HepG2 (cell line): ENCODE measurements around the gene HRC. TPM values are rescaled to one million over a fixed set of nuclear protein-coding genes. Genes with fewer than 3 reads are reported as not detected.

Experiments used
- ATAC-seq: fragments of 200-7000 bp; cut with Tn5 transposase; 3 replicates; pipeline ENCODE4 v1.9.1; 2020; ENCODE audit warnings: mild to moderate bottlenecking, moderate library complexity
- Bru-seq: library from RNA; stranded (reverse); fragments of 400-500 nt; gene quantifications from one replicate; lab custom pipeline; 2021; lab: Mats Ljungman, UMichigan
- BruChase-seq, 2 experiments: library from RNA; stranded (reverse); fragments of 400-500 nt; gene quantifications; one replicate each; lab custom pipeline; 2021; lab: Mats Ljungman, UMichigan
- BruUV-seq: library from RNA; stranded (reverse); fragments of 400-500 nt; replicated peaks from 2 replicates; lab custom pipeline; 2021; lab: Mats Ljungman, UMichigan
- CTCF ChIA-PET: fragments of 300-600 bp; formaldehyde crosslinking; extraction: SDS; loops from one replicate; lab custom pipeline; 2021; ENCODE audit warnings: low total read pairs, inconsistent platforms, low intra/inter-chr PET ratio; lab: Yijun Ruan, JAX
- POLR2A ChIA-PET: fragments of 350-600 bp; sonication (Branson Sonifier 250); formaldehyde crosslinking; loops from one replicate; lab custom pipeline; 2020; ENCODE audit warnings: antibody characterized with exemption, inconsistent platforms; lab: Yijun Ruan, JAX
- DNase-seq: peaks from one replicate; pipeline ENCODE4 v3.0.0-alpha.2; 2015; ENCODE audit warnings: low spot score
- FAIRE-seq: peaks from 3 replicates; lab custom pipeline; 2011; peaks lifted over from hg19 to GRCh38; lab: Jason Lieb, UNC
- H2AFZ ChIP-seq: one replicate; pipeline ENCODE4 v1.6.1; 2011; ENCODE audit warnings: low read length, inconsistent platforms
- H3K27ac ChIP-seq: fragments of 300-600 bp; 3 replicates; pipeline ENCODE4 v1.8.0; 2011; ENCODE audit warnings: mixed run types, mild to moderate bottlenecking, mixed read lengths, low read length, inconsistent platforms; ENCODE audit not compliant: insufficient read depth; ENCODE audit errors: extremely low read length
- H3K27me3 ChIP-seq, 2 experiments: fragments of 200-600 bp in 1 of 2; 2 replicates in 1 of 2; 3 replicates in 1 of 2; pipeline versions ENCODE4 v1.6.0 to v1.8.0; 2011; ENCODE audit warnings: low read length in 2 of 2, mild to moderate bottlenecking in 2 of 2, moderate library complexity in 2 of 2, inconsistent platforms in 1 of 2; ENCODE audit not compliant: insufficient read depth in 2 of 2, control insufficient read depth in 1 of 2
- H3K36me3 ChIP-seq, 2 experiments: fragments of 200-600 bp in 1 of 2; replicated peaks in 1 of 2; 2 replicates in 1 of 2; 3 replicates in 1 of 2; pipeline versions ENCODE4 v1.5.1 to v1.8.0; 2011; ENCODE audit warnings: low read length in 2 of 2, inconsistent platforms in 1 of 2; ENCODE audit not compliant: insufficient read depth in 2 of 2, control insufficient read depth in 1 of 2
- H3K4me1 ChIP-seq: 2 replicates; pipeline ENCODE4 v1.5.1; 2012; ENCODE audit warnings: low read length, inconsistent platforms; ENCODE audit not compliant: insufficient read depth
- H3K4me2 ChIP-seq: 2 replicates; pipeline ENCODE4 v1.6.0; 2011; ENCODE audit warnings: low read depth, low read length, inconsistent platforms
- H3K4me3 ChIP-seq, 3 experiments: fragments of 200-600 bp in 1 of 3; sonication (generic), shearing (Covaris generic) in 1 of 3; replicated peaks in 1 of 3; 2 replicates each; pipeline ENCODE4 v1.5.1; 2011 to 2016; ENCODE audit warnings: low read length in 3 of 3, inconsistent platforms in 2 of 3, low read depth in 2 of 3, mild to moderate bottlenecking in 2 of 3, control low read depth in 1 of 3, mixed read lengths in 1 of 3; ENCODE audit not compliant: insufficient read depth in 1 of 3
- H3K79me2 ChIP-seq: one replicate; pipeline ENCODE4 v1.6.1; 2011; ENCODE audit warnings: low read length, inconsistent platforms; ENCODE audit not compliant: insufficient read depth
- H3K9ac ChIP-seq: 2 replicates; pipeline ENCODE4 v1.6.0; 2011; ENCODE audit warnings: mild to moderate bottlenecking, low read depth, low read length, inconsistent platforms; ENCODE audit not compliant: insufficient read depth
- H3K9me3 ChIP-seq: 2 replicates; pipeline ENCODE4 v1.5.1; 2012; ENCODE audit warnings: mild to moderate bottlenecking, low read length
- H4K20me1 ChIP-seq: 2 replicates; pipeline ENCODE4 v1.6.0; 2011; ENCODE audit warnings: inconsistent platforms, mild to moderate bottlenecking, low read length, moderate library complexity; ENCODE audit not compliant: insufficient read depth
- GATAD2A ChIP-seq: IDR thresholded peaks from 2 replicates; pipeline ENCODE4 v1.6.1; 2016
- HDAC2 ChIP-seq: sonication (generic); formaldehyde crosslinking; IDR thresholded peaks from 2 replicates; pipeline ENCODE4 v1.4.0; 2020; ENCODE audit warnings: missing genetic modification reagents
- PHF20 ChIP-seq: sonication (generic); formaldehyde crosslinking; IDR thresholded peaks from 2 replicates; pipeline ENCODE4 v1.5.0; 2020; ENCODE audit warnings: mild to moderate bottlenecking, missing genetic modification reagents
- SAP130 ChIP-seq: IDR thresholded peaks from 2 replicates; pipeline ENCODE4 v1.6.1; 2016; ENCODE audit warnings: low read depth
- ZNF703 ChIP-seq: sonication (generic); formaldehyde crosslinking; IDR thresholded peaks from 2 replicates; pipeline ENCODE4 v1.5.1; 2020; ENCODE audit warnings: missing genetic modification reagents, mild to moderate bottlenecking, moderate library complexity, borderline replicate concordance
- WGBS: methylation state at CpG from one replicate; pipeline ENCODE4 v1.1.6; 2017; ENCODE audit warnings: low lambda C conversion rate; 5-methylcytosine and 5-hydroxymethylcytosine counted together
- in situ Hi-C: cut with HindIII; loops from 2 replicates; pipeline ENCODE4 v1.10.0; 2017; ENCODE audit warnings: low pct_unique_long_range_greater_than_20kb; ENCODE audit not compliant: extremely low pct_ligation_motif_present
- intact Hi-C: fragments of 100-400 bp; cut with micrococcal nuclease; formaldehyde crosslinking; loops from one replicate; pipeline ENCODE4 v1.10.0; 2022; ENCODE audit not compliant: unreplicated experiment
- long read RNA-seq, 2 experiments: library from RNA in 1 of 2; library from polyadenylated mRNA in 1 of 2; stranded (forward) in 1 of 2; unstranded in 1 of 2; transcript quantifications; one replicate each; pipeline ENCODE4 v2.0.0, GENCODE V29; 2019 to 2022
- polyA minus RNA-seq, 3 experiments: library from RNA; depleted of rRNA, polyadenylated mRNA; stranded (reverse); fragments of >200 nt; gene quantifications; 2 replicates each; pipeline ENCODE4 v1.2.3, GENCODE V29; 2011; ENCODE audit warnings: low replicate concordance in 1 of 3
- polyA plus RNA-seq, 8 experiments: library from polyadenylated mRNA; depleted of rRNA in 3 of 8; stranded (reverse) in 7 of 8; unstranded in 1 of 8; fragments of >200 nt; fragmentation: Illumina TruSeq in 4 of 8; extraction: Trizol in 4 of 8; gene quantifications; 2 replicates each; pipeline versions ENCODE4 v1.2.1 to v1.2.3, GENCODE V29; 2011 to 2016; ENCODE audit warnings: low read depth in 4 of 8, missing spikeins in 1 of 8, mixed read lengths in 1 of 8; ENCODE audit not compliant: insufficient read depth in 1 of 8
- total RNA-seq, 5 experiments: library from RNA; depleted of rRNA; stranded (reverse); fragments of >200 nt; fragmentation: Illumina TruSeq; extraction: Trizol; gene quantifications; 2 replicates each; pipeline ENCODE4 v1.2.3, GENCODE V29; 2016; ENCODE audit warnings: low read depth in 1 of 5
- TF ChIP-seq, protein P1 (sequence below): sonication (generic); formaldehyde crosslinking; IDR thresholded peaks from 2 replicates; pipeline ENCODE4 v1.9.0; 2022; ENCODE audit warnings: low read depth, missing genetic modification reagents
- TF ChIP-seq, protein P2 (sequence below): fragments of 450-650 bp; IDR thresholded peaks from 2 replicates; pipeline ENCODE4 v1.6.1; 2017
- TF ChIP-seq, protein P3 (sequence below): sonication (generic); formaldehyde crosslinking; IDR thresholded peaks from 2 replicates; pipeline ENCODE4 v1.4.0; 2020; ENCODE audit warnings: missing genetic modification reagents, mild to moderate bottlenecking, borderline replicate concordance

Gene HRC, protein sequence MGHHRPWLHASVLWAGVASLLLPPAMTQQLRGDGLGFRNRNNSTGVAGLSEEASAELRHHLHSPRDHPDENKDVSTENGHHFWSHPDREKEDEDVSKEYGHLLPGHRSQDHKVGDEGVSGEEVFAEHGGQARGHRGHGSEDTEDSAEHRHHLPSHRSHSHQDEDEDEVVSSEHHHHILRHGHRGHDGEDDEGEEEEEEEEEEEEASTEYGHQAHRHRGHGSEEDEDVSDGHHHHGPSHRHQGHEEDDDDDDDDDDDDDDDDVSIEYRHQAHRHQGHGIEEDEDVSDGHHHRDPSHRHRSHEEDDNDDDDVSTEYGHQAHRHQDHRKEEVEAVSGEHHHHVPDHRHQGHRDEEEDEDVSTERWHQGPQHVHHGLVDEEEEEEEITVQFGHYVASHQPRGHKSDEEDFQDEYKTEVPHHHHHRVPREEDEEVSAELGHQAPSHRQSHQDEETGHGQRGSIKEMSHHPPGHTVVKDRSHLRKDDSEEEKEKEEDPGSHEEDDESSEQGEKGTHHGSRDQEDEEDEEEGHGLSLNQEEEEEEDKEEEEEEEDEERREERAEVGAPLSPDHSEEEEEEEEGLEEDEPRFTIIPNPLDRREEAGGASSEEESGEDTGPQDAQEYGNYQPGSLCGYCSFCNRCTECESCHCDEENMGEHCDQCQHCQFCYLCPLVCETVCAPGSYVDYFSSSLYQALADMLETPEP
- 1.5 and 3.6 TPM in 2 replicates for total RNA-seq (2016; rRNA removed; fragmentation: Illumina TruSeq; extraction: Trizol)
- total RNA-seq (2016; cell fraction: cytosol; rRNA removed; fragmentation: Illumina TruSeq; extraction: Trizol; ENCODE audit: low read depth) = 0.18 and 0.20 TPM in 2 replicates
- 1.0 and 4.4 TPM in 2 replicates for total RNA-seq (2016; cell fraction: insoluble cytoplasmic fraction; rRNA removed; fragmentation: Illumina TruSeq; extraction: Trizol)
- total RNA-seq (2016; cell fraction: membrane; rRNA removed; fragmentation: Illumina TruSeq; extraction: Trizol) = 0.24 and 0.46 TPM in 2 replicates
- total RNA-seq (2016; cell fraction: nucleus; rRNA removed; fragmentation: Illumina TruSeq; extraction: Trizol) = 2.5 and 3.4 TPM in 2 replicates
- 15.4 and 26.4 TPM in 2 replicates for polyA plus RNA-seq (2011; rRNA removed)
- polyA plus RNA-seq (2011; cell fraction: cytosol; rRNA removed) = 13.5 and 21.9 TPM in 2 replicates
- 13.0 and 19.9 TPM in 2 replicates for polyA plus RNA-seq (2011; cell fraction: nucleus; rRNA removed)
- polyA plus RNA-seq (2012) = 17.7 and 25.6 TPM in 2 replicates
- 0.20 and 0.45 TPM in 2 replicates for polyA plus RNA-seq (2016; cell fraction: cytosol; fragmentation: Illumina TruSeq; extraction: Trizol; ENCODE audit: low read depth)
- 1.3 and 2.6 TPM in 2 replicates for polyA plus RNA-seq (2016; cell fraction: insoluble cytoplasmic fraction; fragmentation: Illumina TruSeq; extraction: Trizol; ENCODE audit: low read depth)
- 0.15 and 0.74 TPM in 2 replicates for polyA plus RNA-seq (2016; cell fraction: membrane; fragmentation: Illumina TruSeq; extraction: Trizol; ENCODE audit: low read depth)
- 7.3 and 9.2 TPM in 2 replicates for polyA plus RNA-seq (2016; cell fraction: nucleus; fragmentation: Illumina TruSeq; extraction: Trizol; ENCODE audit: insufficient read depth, low read depth)
- polyA minus RNA-seq (2011; rRNA and poly(A)+ RNA removed; ENCODE audit: low replicate concordance) = 0.28 and 5.1 TPM in 2 replicates
- polyA minus RNA-seq (2011; cell fraction: cytosol; rRNA and poly(A)+ RNA removed) = 3.9 and 8.6 TPM in 2 replicates
- polyA minus RNA-seq (2011; cell fraction: nucleus; rRNA and poly(A)+ RNA removed) = 2.2 and 4.6 TPM in 2 replicates
- percentile 51 among the genes with signal in this experiment for Bru-seq, nascent RNA
- percentile 69 among the genes with signal in this experiment for BruChase-seq, experiment 1, labeled RNA remaining after a 6-hour chase
- percentile 52 among the genes with signal in this experiment for BruChase-seq, experiment 2, labeled RNA remaining after a 2-hour chase
- long read RNA-seq, experiment 1, partial matches to known transcripts = 0 of 1 reads
- long read RNA-seq, experiment 1, other reads (novel, unspliced or antisense) = 1 of 1 reads
- long read RNA-seq, experiment 2, transcript HRC-201 (6 exons, 2,385 nt) = major isoform, 7 of 21 reads
- long read RNA-seq, experiment 2, partial matches to known transcripts = 0 of 21 reads
- long read RNA-seq, experiment 2, other reads (novel, unspliced or antisense) = 14 of 21 reads

DNA sequence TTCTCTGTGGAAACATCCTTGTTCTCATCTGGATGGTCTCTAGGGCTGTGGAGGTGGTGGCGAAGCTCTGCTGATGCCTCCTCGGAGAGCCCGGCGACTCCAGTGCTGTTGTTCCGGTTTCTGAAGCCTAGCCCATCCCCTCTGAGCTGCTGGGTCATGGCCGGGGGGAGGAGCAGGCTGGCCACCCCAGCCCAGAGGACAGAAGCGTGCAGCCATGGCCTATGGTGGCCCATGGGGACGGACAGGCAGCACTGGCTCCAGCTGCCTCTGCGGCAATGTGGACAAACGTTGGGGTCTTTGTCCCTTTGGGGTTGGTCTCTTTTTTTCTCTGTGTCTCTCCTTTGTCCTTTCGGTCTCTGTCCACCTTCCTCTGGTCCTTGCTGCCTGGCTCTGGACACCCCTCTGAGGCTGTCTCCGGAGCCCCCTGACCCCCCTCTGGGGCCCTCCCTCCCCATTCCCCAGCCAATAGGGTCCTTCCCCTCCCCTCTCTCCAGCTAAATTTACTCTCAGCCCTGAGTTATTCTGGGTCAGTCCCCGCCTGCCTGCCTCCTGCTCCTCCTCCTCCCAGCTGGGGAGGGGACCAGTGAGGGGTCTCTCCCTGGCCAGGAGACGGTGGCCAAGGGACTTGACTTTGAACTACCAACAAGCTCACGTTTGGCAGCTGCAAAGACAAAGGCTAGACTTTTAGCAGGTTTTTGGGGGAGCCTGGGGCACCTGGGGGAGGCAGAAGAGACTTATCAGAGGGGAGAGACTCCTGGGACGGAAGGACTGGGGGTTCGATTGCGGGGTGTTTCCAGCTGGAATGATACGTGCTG lies at the start of gene HRC:
Gene HRC (minus strand): TSS at position 392 of the 815 bp plus-strand sequence. CDS start 159 bp downstream, at position 233.
- H3K9ac ChIP-seq = peak within 1 kb of the TSS; percentile 47; the same call in 1 of the 2 replicates
- peak; percentile 53 for ATAC-seq
- BruUV-seq = TSS peak; percentile 77
- 8% methylated on average over 14 of the region's 19 CpGs for WGBS
- CTCF ChIA-PET = no interaction called here
- POLR2A ChIA-PET = interaction anchor here (0.7 to 1.8 kb wide), 6 partner anchors 10 to 162 kb away, joined by 3 to 9 read pairs (median 4); partner anchors contain the start of genes LIN7B and RUVBL2
- H3K79me2 ChIP-seq = no peaks in the 10 kb centered on the region
- peak within 1 kb of the TSS; percentile 44 for H3K27ac ChIP-seq
- H4K20me1 ChIP-seq = no peaks in the 10 kb centered on the region
- peak within 1 kb of the TSS; percentile 59 for H3K4me2 ChIP-seq
- intact Hi-C loops = loop anchor here (10.0 kb wide), 1 partner anchor 50 kb away; no protein-coding TSS in a partner anchor
- DNase-seq = peak; percentile 47
- no peaks in the 10 kb centered on the region for H3K9me3 ChIP-seq
- H3K4me3 ChIP-seq = peak within 1 kb of the TSS; percentile 16 to 64 (median 36); a peak in 5 of 6 replicates
- no peak for FAIRE-seq
- no peak within 1 kb of the TSS for H2AFZ ChIP-seq
- in situ Hi-C loops = loop anchor here (5.0 kb wide), 1 partner anchor 42 kb away; no protein-coding TSS in a partner anchor
- H3K36me3 ChIP-seq = no peaks in the 10 kb centered on the region
- H3K4me1 ChIP-seq = peaks cover 60% of the 10 kb centered on the region
- H3K27me3 ChIP-seq = no peaks in the 10 kb centered on the region; a peak in 2 of 5 replicates
- TF ChIP-seq, protein P1, sequence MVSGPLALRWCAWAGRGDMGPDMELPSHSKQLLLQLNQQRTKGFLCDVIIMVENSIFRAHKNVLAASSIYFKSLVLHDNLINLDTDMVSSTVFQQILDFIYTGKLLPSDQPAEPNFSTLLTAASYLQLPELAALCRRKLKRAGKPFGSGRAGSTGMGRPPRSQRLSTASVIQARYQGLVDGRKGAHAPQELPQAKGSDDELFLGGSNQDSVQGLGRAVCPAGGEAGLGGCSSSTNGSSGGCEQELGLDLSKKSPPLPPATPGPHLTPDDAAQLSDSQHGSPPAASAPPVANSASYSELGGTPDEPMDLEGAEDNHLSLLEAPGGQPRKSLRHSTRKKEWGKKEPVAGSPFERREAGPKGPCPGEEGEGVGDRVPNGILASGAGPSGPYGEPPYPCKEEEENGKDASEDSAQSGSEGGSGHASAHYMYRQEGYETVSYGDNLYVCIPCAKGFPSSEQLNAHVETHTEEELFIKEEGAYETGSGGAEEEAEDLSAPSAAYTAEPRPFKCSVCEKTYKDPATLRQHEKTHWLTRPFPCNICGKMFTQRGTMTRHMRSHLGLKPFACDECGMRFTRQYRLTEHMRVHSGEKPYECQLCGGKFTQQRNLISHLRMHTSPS (CRISPR knock-in tag) = no peak
- TF ChIP-seq SAP130 (peak; percentile 80), ZNF703 (CRISPR knock-in tag) (no peak), PHF20 (CRISPR knock-in tag) (peak; percentile 62), HDAC2 (CRISPR knock-in tag) (no peak), GATAD2A (CRISPR knock-in tag) (peak; percentile 33; the same call in 1 of the 2 replicates)
- TF ChIP-seq, protein P2, sequence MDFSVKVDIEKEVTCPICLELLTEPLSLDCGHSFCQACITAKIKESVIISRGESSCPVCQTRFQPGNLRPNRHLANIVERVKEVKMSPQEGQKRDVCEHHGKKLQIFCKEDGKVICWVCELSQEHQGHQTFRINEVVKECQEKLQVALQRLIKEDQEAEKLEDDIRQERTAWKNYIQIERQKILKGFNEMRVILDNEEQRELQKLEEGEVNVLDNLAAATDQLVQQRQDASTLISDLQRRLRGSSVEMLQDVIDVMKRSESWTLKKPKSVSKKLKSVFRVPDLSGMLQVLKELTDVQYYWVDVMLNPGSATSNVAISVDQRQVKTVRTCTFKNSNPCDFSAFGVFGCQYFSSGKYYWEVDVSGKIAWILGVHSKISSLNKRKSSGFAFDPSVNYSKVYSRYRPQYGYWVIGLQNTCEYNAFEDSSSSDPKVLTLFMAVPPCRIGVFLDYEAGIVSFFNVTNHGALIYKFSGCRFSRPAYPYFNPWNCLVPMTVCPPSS = no peak
- TF ChIP-seq, protein P3, sequence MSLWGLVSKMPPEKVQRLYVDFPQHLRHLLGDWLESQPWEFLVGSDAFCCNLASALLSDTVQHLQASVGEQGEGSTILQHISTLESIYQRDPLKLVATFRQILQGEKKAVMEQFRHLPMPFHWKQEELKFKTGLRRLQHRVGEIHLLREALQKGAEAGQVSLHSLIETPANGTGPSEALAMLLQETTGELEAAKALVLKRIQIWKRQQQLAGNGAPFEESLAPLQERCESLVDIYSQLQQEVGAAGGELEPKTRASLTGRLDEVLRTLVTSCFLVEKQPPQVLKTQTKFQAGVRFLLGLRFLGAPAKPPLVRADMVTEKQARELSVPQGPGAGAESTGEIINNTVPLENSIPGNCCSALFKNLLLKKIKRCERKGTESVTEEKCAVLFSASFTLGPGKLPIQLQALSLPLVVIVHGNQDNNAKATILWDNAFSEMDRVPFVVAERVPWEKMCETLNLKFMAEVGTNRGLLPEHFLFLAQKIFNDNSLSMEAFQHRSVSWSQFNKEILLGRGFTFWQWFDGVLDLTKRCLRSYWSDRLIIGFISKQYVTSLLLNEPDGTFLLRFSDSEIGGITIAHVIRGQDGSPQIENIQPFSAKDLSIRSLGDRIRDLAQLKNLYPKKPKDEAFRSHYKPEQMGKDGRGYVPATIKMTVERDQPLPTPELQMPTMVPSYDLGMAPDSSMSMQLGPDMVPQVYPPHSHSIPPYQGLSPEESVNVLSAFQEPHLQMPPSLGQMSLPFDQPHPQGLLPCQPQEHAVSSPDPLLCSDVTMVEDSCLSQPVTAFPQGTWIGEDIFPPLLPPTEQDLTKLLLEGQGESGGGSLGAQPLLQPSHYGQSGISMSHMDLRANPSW = no peak
